DMS153 (cell line): Measurements from ENCODE around the gene PTPRG.

Experiments
- DNase-seq: peaks from one replicate; lab custom pipeline; 2025; lab: John Stamatoyannopoulos, UW

The PTPRG gene

DNA sequence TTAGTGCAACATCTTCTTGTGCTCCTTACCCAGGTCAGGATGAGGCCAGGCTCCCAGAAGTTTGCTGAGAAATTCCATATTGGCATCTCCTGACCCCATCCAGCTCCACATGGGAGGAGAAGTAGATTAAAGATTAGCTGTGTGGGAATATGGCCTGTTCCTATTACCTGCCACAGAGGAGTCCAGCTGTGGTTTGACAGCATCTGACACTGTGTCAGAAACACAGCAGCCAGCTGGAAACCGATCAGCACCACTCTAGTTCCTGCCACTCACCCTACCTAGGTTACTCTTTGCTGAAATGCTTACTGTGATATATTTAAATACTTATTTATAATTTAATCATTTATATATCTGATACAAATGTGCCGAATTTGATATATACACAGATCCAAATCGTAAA, 551.7 kb downstream of the PTPRG start:
- DNase-seq: no peak

- DNase-seq: no peak
These were observed 553.4 kb downstream of the PTPRG start for GRCh38 chr3:62114763-62115162.

- DNase-seq: no peak
These were observed 556.7 kb downstream of the PTPRG start for GRCh38 chr3:62117903-62118548.

GRCh38 chr3:62119139-62119538, 557.8 kb downstream of the PTPRG start:
- no peak for DNase-seq

GRCh38 chr3:62122819-62123218, 561.4 kb downstream of the PTPRG start:
- no peak for DNase-seq

GRCh38 chr3:62125380-62125779, 564.0 kb downstream of the PTPRG start:
- DNase-seq: no peak

DNA sequence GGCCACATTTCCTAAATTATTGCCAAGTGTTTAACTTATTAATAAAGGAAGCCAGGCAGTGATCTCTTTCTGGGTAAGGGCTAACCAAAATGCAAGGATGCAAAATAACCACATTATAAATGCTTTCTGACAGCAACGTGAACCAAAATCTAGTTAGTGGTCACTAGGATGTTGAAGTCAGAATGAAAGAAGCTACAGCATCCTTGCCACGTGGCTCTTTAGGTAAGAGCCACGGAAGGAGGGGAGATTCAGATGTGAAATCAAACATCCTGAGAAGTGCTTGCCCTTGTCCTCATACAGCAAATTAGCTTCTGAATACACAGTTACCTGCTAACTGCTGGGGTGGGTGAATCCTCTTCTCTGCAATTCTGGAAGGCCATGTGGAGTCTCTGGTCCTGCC, 565.7 kb downstream of the PTPRG start:
- DNase-seq: no peak

GRCh38 chr3:62128051-62128450, 566.7 kb downstream of the PTPRG start:
- DNase-seq: no peak

DNA sequence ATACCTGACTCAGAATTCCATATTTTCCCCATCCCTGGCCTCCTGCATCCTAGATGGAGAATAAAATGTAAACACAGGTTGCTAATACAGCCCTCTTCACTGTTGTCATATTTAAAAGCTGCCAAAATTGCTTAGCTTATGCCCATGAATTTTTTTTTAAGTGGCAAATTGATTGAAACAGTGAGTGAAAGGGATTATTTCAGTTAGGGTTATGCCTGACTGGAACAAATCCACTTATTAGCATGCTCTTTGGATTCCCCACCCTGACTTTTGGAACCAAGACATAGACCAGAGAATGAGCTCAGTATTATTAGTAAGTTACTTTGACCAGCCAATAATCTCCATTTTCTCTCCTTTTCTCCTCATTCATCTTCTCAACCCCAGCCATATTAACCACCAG, 567.3 kb downstream of the PTPRG start:
- no peak for DNase-seq

- no peak for DNase-seq
These were observed 569.7 kb downstream of the PTPRG start for GRCh38 chr3:62131050-62131449.

DNA sequence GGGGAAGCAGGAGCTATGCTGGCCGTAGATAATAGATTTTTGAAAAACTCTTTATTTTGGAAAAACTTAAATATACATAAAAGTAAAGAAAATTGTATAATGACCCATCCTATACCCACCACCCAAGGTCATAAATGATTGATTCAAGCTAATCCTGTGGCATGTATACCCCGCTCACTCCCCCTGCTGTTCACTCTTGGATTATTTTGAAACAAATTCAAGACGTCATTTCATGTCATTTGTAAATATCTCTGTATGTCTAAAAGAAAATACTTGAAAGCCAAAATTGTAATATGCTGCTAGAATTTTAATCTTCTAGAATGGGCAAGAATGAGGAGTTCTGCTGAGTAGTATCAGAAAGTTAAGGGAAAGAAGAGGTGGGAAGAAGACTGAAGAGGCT, 570.2 kb downstream of the PTPRG start:
- DNase-seq: no peak

DNA sequence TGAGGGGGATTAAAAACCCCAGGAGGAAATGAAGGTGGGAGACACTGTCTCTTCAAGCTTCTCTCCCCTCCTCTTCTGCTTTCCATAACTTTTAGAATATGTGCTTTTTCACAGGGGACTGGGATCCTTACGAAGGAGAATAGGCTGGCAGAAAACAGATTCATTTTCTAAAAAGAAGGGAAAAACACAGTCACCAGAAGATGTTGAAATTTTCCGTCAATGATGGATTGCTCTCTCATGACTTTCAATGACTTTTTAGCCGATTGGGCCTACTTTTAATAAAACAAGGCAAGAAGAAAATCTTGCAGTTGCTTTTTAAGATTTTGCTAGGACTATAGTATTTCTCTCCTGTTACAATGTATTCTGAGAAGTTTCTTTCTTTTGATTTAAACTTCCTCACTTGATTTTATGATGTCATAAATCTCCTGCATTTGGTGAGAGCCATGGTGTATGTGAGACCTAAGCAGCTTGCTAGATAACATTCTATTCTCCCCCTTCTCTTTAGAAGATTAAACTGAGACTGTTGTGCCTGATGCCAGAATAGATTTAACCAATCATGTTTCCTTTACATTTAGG, 570.7 kb downstream of the PTPRG start:
- no peak for DNase-seq

DNA sequence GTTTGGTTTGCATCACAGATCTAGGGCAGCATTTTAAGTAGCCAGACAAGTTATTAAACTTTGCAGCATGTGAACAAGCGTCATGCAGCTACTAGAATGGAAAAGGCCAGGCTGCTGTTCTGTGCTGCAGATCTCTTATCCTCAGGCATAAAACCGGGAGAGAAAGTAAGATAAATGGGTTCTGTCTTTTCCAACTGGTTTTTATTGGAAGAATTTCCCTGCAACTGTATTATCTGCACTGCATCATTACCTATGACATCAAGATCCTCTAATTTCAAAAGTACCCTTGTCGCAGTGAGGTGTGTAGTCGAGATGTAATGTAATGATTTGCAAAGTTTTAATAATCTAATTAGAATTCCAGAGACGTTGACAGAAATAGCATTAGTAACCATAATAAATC, 571.6 kb downstream of the PTPRG start:
- DNase-seq: no peak

GRCh38 chr3:62134061-62134496, 572.7 kb downstream of the PTPRG start:
- no peak for DNase-seq

DNA sequence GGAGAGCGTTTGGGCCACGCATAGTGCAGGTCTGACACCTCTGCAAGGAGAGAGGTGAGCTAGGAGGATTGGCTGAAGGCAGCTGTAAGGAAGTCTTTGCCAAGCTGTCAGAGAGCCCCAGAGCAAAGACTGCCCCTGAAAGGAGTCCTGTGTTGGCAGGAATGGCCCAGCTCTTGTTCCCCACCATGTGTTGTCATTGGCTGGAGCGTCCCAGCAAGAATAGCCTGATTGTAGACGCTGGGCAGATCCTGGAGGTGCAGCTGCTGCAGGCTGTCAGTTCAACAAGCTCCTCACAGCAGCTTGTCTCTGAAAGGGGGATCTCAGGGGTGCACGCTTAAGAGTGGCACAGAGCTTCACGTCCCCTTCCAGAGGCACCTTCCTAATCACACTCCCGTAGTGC, 574.4 kb downstream of the PTPRG start:
- no peak for DNase-seq

GRCh38 chr3:62139957-62140356, 578.6 kb downstream of the PTPRG start:
- no peak for DNase-seq

- DNase-seq: no peak
These were observed 581.1 kb downstream of the PTPRG start for GRCh38 chr3:62142331-62143085.

DNA sequence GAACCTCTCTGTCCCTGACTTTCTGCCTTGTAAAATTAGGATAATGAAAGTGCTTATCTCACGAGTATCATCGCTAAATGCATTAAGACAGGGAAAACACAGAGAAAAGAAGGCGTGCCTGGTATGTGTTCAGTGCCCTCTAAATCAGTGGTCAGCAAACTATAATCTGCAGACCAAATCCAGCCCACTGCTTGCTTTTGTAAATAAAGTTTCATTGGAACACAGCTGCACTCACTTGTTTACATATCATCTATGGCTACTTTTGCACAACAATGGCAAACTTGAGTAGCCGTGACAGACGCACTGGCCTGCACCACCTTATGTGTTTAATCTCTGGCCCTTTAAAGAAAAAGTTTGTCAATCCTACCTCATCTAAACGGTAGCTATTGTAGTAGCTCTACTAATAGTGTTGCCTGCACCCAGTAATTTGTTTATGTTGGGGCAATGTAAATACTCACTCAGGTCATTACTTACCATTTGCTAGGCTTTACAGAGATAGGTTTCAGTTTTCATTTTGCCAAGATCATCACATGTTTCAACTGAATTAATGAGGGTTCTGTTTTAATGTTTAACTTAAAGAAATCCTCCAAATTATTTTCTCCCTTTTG, 582.6 kb downstream of the PTPRG start:
- DNase-seq: peak; percentile 4

DNA sequence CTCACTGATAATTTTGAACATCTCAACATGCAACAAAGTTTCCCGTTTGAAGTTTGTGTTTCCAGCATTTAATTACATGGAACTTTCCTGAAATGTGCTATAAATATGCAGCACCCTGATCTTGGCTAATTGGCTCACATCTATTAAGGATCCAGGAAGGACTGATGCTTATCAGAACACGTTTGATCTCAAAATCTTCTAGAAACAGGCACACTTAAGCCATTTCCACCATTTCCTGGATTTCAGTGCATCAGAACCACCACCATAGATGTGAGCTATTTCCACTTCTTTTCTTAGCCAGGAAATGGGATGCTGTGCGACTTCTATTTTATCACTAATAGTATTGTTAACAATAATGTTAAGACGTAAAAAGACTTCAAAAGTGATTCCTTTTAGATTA, 583.1 kb downstream of the PTPRG start:
- no peak for DNase-seq

DNA sequence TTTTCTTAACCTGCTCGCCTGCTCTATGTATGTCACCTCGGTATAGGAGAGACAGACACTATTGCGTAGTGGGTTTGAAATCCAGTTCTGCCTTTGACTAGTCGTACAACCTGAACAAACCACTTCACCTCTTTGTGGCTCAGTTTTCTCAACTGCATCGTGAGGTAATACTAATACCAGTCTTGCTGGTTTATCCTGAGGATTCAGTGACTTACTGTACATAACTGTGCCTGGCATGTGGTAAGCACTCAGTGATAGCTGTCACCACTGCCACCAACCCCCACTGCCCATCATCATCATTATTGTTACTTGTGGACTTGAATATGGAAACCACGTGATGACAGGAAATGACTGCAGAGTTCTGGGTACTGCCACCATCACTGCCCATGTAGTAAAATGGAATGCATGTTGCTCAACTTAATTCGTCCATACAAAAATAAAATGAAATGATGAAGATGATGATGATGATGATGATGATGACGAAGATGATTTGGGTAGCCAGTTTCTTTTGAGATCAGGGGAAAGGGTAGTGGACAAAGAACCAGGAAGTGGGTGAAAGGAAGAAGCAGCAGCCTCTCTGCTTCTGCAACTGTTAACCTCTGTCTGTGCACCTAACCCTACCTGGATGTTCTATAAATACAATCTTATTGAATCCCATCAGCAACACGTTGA, 583.9 kb downstream of the PTPRG start:
- DNase-seq: no peak

DNA sequence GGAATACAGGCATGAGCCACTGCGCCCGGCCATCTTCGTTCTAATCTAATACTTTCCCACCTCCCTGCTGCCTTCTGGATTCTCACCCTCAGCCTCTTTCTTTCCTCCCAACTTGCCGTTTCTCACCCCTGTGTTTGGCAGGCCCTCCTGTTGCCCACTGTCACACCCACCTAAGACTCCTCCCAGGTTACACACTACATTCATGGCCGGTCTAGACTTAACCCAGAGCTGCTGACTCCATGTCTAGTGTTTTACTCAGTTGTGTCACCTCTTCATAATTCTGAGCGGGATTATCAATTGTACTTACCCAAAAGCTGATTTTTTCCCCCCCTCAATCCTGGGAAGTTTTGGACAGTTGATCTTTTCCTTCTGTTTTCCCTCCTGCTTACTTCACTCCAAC, 588.2 kb downstream of the PTPRG start:
- DNase-seq: no peak

DNA sequence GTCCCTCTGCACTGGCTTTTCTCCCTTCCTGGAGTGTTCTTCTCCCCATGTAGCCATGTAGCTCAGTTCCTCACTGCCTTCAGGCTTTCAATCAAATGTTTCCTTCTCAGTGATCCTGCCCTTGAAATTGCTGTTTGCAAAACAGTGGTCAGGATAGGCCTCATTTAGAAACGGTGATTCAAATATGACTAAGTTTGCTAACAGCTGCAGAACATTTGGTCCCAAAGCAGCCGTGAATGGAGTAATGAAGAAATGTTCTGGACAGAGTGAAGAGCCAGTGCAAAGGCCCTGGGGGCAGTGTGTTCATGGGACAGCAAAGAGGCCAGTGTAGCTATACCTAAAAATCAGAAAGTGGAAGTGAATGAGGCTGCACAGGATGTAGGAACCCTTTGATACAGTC, 588.6 kb downstream of the PTPRG start:
- DNase-seq: no peak

- no peak for DNase-seq
These were observed 590.2 kb downstream of the PTPRG start for GRCh38 chr3:62151591-62151990.
